Fibroblast of lung (primary cell): ENCODE measurements around the gene PRUNE2. TPM values are rescaled to one million over a fixed set of nuclear protein-coding genes. Genes with fewer than 3 reads are reported as not detected.

Source experiments
- DNase-seq, 2 donors: peaks; one replicate each; pipeline versions ENCODE4 v3.0.0 to v3.0.0-alpha.2; 2010; ENCODE audit warnings: low read depth in 2 of 2
- H2AFZ ChIP-seq: 2 replicates; pipeline ENCODE4 v1.5.1; 2012; ENCODE audit warnings: low read length, control low read depth, inconsistent platforms
- H3K27ac ChIP-seq: 2 replicates; pipeline ENCODE4 v1.5.1; 2011; ENCODE audit warnings: low read length, control low read depth; ENCODE audit not compliant: insufficient read depth
- H3K27me3 ChIP-seq: 2 replicates; pipeline ENCODE4 v1.5.1; 2011; ENCODE audit warnings: mild to moderate bottlenecking, low read length; ENCODE audit not compliant: control insufficient read depth, insufficient read depth
- H3K36me3 ChIP-seq: 2 replicates; pipeline ENCODE4 v1.5.1; 2011; ENCODE audit warnings: low read length; ENCODE audit not compliant: control insufficient read depth, insufficient read depth
- H3K4me1 ChIP-seq: 2 replicates; pipeline ENCODE4 v1.5.1; 2011; ENCODE audit warnings: low read length; ENCODE audit not compliant: control insufficient read depth, insufficient read depth; ENCODE audit errors: extremely low read depth
- H3K4me2 ChIP-seq: 2 replicates; pipeline ENCODE4 v1.5.1; 2011; ENCODE audit warnings: low read length, control low read depth; ENCODE audit not compliant: insufficient read depth; ENCODE audit errors: extremely low read depth
- H3K4me3 ChIP-seq, 4 experiments: fragments of 200-600 bp in 1 of 4; sonication (generic) in 1 of 4; replicated peaks in 1 of 4; 2 replicates each; pipeline ENCODE4 v1.5.1; 2011 to 2016; ENCODE audit warnings: low read length in 4 of 4, low read depth in 3 of 4, mild to moderate bottlenecking in 3 of 4, control low read depth in 2 of 4, inconsistent platforms in 1 of 4, mixed read lengths in 1 of 4; ENCODE audit not compliant: insufficient read depth in 1 of 4; ENCODE audit errors: control extremely low read depth in 1 of 4
- H3K79me2 ChIP-seq: 2 replicates; pipeline ENCODE4 v1.5.1; 2012; ENCODE audit warnings: mild to moderate bottlenecking, low read length, inconsistent platforms; ENCODE audit not compliant: control insufficient read depth, insufficient read depth
- H3K9ac ChIP-seq: 2 replicates; pipeline ENCODE4 v1.5.1; 2011; ENCODE audit warnings: mild to moderate bottlenecking, low read length, control low read depth; ENCODE audit not compliant: insufficient read depth
- H3K9me3 ChIP-seq: 2 replicates; pipeline ENCODE4 v1.5.1; 2012; ENCODE audit warnings: low read depth, low read length; ENCODE audit not compliant: control insufficient read depth, insufficient read depth
- H4K20me1 ChIP-seq: 2 replicates; pipeline ENCODE4 v1.5.1; 2011; ENCODE audit warnings: low read length; ENCODE audit not compliant: control insufficient read depth, insufficient read depth; ENCODE audit errors: extremely low read depth
- EZH2 ChIP-seq: IDR thresholded peaks from 2 replicates; pipeline ENCODE4 v1.5.1; 2012; ENCODE audit warnings: low read length, control low read depth, mild to moderate bottlenecking; ENCODE audit errors: missing control alignments
- polyA plus RNA-seq, 2 donors: library from polyadenylated mRNA; depleted of rRNA in 1 of 2; stranded (reverse) in 1 of 2; unstranded in 1 of 2; fragments of >200 nt; gene quantifications; 2 replicates each; pipeline ENCODE4 v1.2.1, GENCODE V29; 2011 to 2012; ENCODE audit warnings: missing spikeins in 1 of 2
- total RNA-seq: library from RNA; depleted of rRNA; stranded (reverse); fragments of >200 nt; gene quantifications from 2 replicates; pipeline ENCODE4 v1.2.1, GENCODE V29; 2014
- TF ChIP-seq, protein P1 (sequence below), 2 donors: IDR thresholded peaks in 1 of 2; conservative IDR thresholded peaks in 1 of 2; 1 replicate in 1 of 2; 2 replicates in 1 of 2; pipeline ENCODE4 v1.5.1; 2011 to 2012; ENCODE audit warnings: low read length in 2 of 2, control low read depth in 1 of 2, inconsistent platforms in 1 of 2, low read depth in 1 of 2, mild to moderate bottlenecking in 1 of 2

Gene PRUNE2
- total and polyA plus RNA-seq, 2 donors (not counting 1 experiment from before 2014, with no cell fraction given) = 5.4 to 95.6 TPM

DNA sequence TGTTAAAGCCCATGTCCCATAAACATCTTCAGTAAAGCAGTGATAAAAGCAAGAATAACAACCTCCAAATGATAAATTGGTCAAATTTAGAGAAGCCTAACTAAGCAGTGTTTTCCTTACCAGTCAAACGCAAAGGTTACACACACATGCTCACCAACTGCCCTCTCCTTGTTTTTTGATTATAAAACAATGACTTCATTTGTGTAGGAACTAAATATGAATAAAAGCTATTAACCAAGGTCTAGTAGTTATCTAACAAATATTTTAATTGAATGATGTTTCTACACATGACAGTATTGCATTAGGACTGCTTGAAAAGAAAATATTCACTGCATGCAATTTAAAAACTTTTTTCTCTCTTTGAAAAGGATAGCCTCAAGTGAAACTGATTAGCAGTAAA lies 105.0 kb downstream of the PRUNE2 start:
- Histone ChIP-seq H3K27me3 (no peaks in the 10 kb centered on the region), H3K9me3 (no peaks in the 10 kb centered on the region), H3K9ac (no peak overlapping the region), H2AFZ (no peak overlapping the region), H3K27ac (no peak overlapping the region), H3K4me2 (no peak overlapping the region), H4K20me1 (no peaks in the 10 kb centered on the region), H3K36me3 (no peaks in the 10 kb centered on the region), H3K79me2 (no peaks in the 10 kb centered on the region), H3K4me3 (no peak overlapping the region), H3K4me1 (no peaks in the 10 kb centered on the region)
- no peak for DNase-seq
- TF ChIP-seq, protein P1, sequence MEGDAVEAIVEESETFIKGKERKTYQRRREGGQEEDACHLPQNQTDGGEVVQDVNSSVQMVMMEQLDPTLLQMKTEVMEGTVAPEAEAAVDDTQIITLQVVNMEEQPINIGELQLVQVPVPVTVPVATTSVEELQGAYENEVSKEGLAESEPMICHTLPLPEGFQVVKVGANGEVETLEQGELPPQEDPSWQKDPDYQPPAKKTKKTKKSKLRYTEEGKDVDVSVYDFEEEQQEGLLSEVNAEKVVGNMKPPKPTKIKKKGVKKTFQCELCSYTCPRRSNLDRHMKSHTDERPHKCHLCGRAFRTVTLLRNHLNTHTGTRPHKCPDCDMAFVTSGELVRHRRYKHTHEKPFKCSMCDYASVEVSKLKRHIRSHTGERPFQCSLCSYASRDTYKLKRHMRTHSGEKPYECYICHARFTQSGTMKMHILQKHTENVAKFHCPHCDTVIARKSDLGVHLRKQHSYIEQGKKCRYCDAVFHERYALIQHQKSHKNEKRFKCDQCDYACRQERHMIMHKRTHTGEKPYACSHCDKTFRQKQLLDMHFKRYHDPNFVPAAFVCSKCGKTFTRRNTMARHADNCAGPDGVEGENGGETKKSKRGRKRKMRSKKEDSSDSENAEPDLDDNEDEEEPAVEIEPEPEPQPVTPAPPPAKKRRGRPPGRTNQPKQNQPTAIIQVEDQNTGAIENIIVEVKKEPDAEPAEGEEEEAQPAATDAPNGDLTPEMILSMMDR (conservative IDR thresholded peaks at IDR 0.05 in 1 of 2, IDR thresholded peaks at IDR 0.05 in 1 of 2; ENCODE audit: low read depth in 1 of 2, low read length in 2 of 2) = no peak
- TF ChIP-seq EZH2 = no peak

- no peak for DNase-seq
- H4K20me1 ChIP-seq = no peaks in the 10 kb centered on the region
- TF ChIP-seq, protein P1 (conservative IDR thresholded peaks at IDR 0.05 in 1 of 2, IDR thresholded peaks at IDR 0.05 in 1 of 2; ENCODE audit: low read depth in 1 of 2, low read length in 2 of 2) = no peak
- TF ChIP-seq EZH2 = no peak
- H3K9ac ChIP-seq = no peak overlapping the region
- no peaks in the 10 kb centered on the region for H3K9me3 ChIP-seq
- no peak overlapping the region for H3K27ac ChIP-seq
- no peaks in the 10 kb centered on the region for H3K36me3 ChIP-seq
- no peak overlapping the region for H2AFZ ChIP-seq
- H3K27me3 ChIP-seq = no peaks in the 10 kb centered on the region
- H3K79me2 ChIP-seq = no peaks in the 10 kb centered on the region
- H3K4me1 ChIP-seq = no peaks in the 10 kb centered on the region
- no peak overlapping the region for H3K4me2 ChIP-seq
- no peak overlapping the region for H3K4me3 ChIP-seq
Observed at GRCh38 chr9:76799473-76799872, 106.4 kb downstream of the PRUNE2 start.

GRCh38 chr9:76798527-76798926 lies 107.4 kb downstream of the PRUNE2 start:
- Histone ChIP-seq H3K4me1 (no peaks in the 10 kb centered on the region), H3K79me2 (no peaks in the 10 kb centered on the region), H3K36me3 (no peaks in the 10 kb centered on the region), H3K4me3 (no peak overlapping the region), H2AFZ (no peak overlapping the region), H3K27ac (no peak overlapping the region), H3K27me3 (no peaks in the 10 kb centered on the region), H3K4me2 (no peak overlapping the region), H4K20me1 (no peaks in the 10 kb centered on the region), H3K9me3 (no peaks in the 10 kb centered on the region), H3K9ac (no peak overlapping the region)
- no peak for TF ChIP-seq EZH2
- TF ChIP-seq, protein P1 (conservative IDR thresholded peaks at IDR 0.05 in 1 of 2, IDR thresholded peaks at IDR 0.05 in 1 of 2; ENCODE audit: low read depth in 1 of 2, low read length in 2 of 2) = no peak
- no peak for DNase-seq
